HG03064 (cell line): ENCODE results near the gene GAS6.
"Not testable (repeated sequence)": the region's sequence is repeated elsewhere in the genome, so short reads cannot be mapped to it uniquely, and the experiment has no call there.

Experiments used
- ATAC-seq: cut with Tn5 transposase; IDR thresholded peaks from one replicate; pipeline ENCODE4 v1.9.1; 2021; ENCODE audit warnings: low read depth; ENCODE audit not compliant: unreplicated experiment

The GAS6 gene

DNA sequence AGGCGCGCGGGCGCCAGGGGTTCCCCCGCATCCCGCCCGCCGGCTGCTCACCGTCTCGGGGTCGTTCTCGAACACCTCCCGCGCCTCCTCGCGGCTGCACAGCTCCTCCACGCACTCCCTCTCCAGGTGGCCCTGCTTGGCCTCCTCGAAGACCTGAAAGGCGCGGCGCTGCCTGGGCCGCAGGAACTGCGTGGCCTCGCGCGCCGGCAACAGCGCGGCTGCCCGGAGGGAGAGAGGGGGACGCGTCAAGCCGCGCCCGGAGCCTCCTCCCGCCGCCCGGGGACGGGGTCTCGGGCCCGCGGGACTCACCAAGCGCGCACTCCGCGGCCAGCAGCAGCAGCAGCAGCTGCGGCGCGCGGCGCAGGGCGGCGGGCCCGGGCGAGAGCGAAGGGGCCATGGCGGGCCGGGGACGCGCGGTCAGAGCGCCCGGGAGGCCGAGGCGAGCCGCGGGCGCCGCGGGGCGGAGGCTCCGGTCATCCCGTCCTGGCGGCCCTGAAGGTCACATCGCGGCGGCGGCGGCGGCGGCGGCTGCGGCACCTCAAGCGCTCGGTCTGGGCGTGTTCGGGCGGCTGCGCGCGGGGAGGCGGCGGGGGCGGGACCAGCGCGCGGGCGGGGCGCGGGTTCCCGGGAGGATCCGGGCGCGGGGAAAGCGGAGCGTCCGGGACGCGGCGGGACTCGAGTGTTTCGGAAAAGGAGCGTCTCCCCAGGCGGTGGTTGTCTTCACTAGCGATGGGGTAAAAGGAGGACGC, at the start of gene GAS6:
GAS6 (minus strand) TSS at position 553 of the 749 bp plus-strand sequence; CDS start at position 397, 156 bp downstream.
- no peak for ATAC-seq

- not testable (repeated sequence) for ATAC-seq
Observed at GRCh38 chr13:113913408-113913807, 49.5 kb upstream of the GAS6 start.

GRCh38 chr13:113912596-113912995, 48.7 kb upstream of the GAS6 start:
- ATAC-seq, result no peak

GRCh38 chr13:113907635-113908617, 44.0 kb upstream of the GAS6 start:
- ATAC-seq, result no peak

- no peak for ATAC-seq
Observed at GRCh38 chr13:113906571-113906970, 42.7 kb upstream of the GAS6 start.

DNA sequence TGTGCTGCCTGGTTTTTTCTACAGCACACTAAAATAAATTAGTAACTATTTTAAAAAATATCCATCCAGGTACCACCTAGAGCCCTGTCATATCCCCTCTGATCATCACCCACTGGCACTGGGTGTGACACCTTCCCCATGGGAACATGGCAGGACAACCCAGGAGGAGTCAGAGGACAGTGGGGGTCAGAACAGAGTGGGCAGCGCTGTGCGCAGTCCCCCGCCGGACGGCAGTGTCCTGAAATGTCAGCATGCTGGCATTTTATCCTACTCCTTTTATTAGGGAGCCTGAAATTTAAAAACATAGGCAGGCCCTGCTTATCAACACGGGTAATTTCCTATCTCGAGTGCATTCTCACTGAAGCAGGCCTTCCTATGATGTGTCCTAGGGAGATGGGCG, 42.1 kb upstream of the GAS6 start:
- no peak for ATAC-seq

GRCh38 chr13:113905018-113905417, 41.1 kb upstream of the GAS6 start:
- no peak for ATAC-seq

- no peak for ATAC-seq
Observed at GRCh38 chr13:113904411-113904810, 40.5 kb upstream of the GAS6 start.

DNA sequence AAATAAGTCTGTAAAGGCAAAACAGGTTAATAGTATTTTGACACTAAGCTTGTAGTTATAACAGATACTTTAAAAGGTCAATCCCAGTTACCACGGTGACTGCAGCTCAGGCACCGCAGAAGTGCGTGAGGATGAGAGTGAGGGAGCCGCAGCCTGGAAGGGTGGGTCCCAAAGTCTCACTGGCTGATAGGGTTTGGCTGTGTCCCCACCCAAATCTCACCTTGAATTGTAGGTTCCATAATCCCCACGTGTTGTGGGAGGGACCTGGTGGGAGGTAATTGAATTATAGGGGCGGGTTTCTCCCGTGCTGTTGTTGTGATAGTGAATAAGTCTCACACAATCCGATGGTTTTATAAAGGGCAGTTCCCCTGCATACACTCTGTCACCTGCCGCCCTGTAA, 40.0 kb upstream of the GAS6 start:
- no peak for ATAC-seq

DNA sequence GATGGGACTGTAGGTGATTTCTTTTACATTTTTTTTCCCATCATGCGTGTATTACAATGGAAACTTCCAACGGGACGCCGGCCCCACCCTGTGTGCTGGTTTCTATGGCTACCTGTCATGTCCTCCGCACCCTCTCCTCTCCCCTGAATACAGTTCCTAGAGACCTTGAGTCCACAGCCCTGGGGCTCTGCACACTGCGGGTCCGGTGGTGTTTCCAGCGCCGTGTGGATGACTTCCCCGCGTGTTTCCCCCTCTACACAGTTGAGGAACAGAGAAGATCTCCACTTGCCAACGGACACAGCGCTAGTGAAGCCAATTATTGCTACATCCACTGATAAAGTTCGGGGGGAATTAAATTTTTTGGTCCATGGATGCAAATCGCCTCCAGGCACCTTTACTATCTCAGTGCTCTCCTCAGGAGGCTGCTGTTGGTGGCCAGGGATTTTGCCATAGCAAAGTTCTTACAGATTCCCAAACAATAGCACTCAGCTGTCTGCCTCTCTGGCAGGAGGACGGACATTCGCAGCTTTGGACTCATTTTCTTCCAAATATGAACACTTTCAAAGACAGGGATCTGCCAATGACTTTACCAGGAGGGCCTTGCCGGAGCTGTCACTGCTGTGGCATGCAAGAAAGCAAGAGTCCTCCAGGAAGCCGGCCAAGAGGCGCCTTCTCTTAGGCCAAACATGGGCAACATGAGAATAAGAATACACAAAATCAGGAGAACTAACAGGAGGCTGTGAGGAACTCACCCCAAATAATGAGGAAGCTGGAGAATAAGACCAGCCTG, 39.3 kb upstream of the GAS6 start:
- ATAC-seq, result no peak

DNA sequence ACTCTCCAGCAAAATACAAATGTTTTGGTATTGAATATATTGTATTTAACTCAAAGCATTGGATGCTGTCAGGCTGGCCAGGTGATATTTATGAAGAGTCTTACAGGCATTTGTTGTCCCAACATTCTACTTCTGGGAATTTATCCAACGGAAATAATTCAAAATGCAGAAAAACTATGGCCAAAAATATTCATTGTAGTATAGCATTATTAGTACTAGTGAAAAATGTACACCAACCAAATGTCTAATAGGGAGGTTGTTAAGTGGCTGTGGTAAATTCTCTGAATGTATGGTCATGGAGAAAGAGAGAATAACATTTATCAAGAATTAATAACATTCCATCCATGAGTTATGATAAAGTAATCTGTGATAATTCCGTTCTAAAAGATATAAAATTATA, 38.6 kb upstream of the GAS6 start:
- no peak for ATAC-seq

GRCh38 chr13:113901642-113902041, 37.8 kb upstream of the GAS6 start:
- no peak for ATAC-seq

- ATAC-seq, result no peak
Observed at GRCh38 chr13:113901231-113901630, 37.4 kb upstream of the GAS6 start.

GRCh38 chr13:113900646-113901045, 36.8 kb upstream of the GAS6 start:
- ATAC-seq, result no peak

- ATAC-seq, result no peak
Observed at GRCh38 chr13:113898391-113898790, 34.5 kb upstream of the GAS6 start.

GRCh38 chr13:113897966-113898365, 34.1 kb upstream of the GAS6 start:
- ATAC-seq, result no peak

GRCh38 chr13:113897161-113897560, 33.3 kb upstream of the GAS6 start:
- no peak for ATAC-seq

GRCh38 chr13:113895436-113895835, 31.6 kb upstream of the GAS6 start:
- ATAC-seq, result no peak

GRCh38 chr13:113890774-113891480, 27.1 kb upstream of the GAS6 start:
- no peak for ATAC-seq

- ATAC-seq, result no peak
Observed at GRCh38 chr13:113889467-113889866, 25.6 kb upstream of the GAS6 start.
